CD4-positive, alpha-beta T cell (primary cell): ENCODE results near the gene NUDCD3. TPM values are rescaled to one million over a fixed set of nuclear protein-coding genes. Genes with fewer than 3 reads are reported as not detected.

Source experiments
- ATAC-seq: fragments of 200-7000 bp; cut with Tn5 transposase; one replicate; pipeline ENCODE4 v1.10.0; 2022; ENCODE audit warnings: mild to moderate bottlenecking; ENCODE audit not compliant: poor library complexity
- CTCF ChIA-PET: fragments of 350-600 bp; sonication (Branson Sonifier 250); formaldehyde crosslinking; loops from one replicate; lab custom pipeline; 2021; ENCODE audit warnings: antibody characterized with exemption, inconsistent platforms; lab: Charles Lee
- POLR2A ChIA-PET: fragments of 350-600 bp; sonication (Branson Sonifier 250); formaldehyde crosslinking; loops from one replicate; lab custom pipeline; 2021; ENCODE audit warnings: antibody characterized with exemption, inconsistent platforms; lab: Charles Lee
- DNase-seq, 14 experiments: peaks; one replicate each; pipeline ENCODE4 v3.0.0-alpha.2; 2013 to 2020; ENCODE audit warnings: mixed read lengths in 2 of 14
- H3K27ac ChIP-seq, 2 donors: one replicate each; pipeline versions ENCODE4 v1.5.1 to v1.7.0; 2013; ENCODE audit warnings: low read length in 2 of 2, low read depth in 1 of 2, mild to moderate bottlenecking in 1 of 2
- H3K27me3 ChIP-seq, 2 experiments: 1 replicate in 1 of 2; 2 replicates in 1 of 2; pipeline versions ENCODE4 v1.6.1 to v1.7.0; 2013; ENCODE audit warnings: low read length in 2 of 2, control low read depth in 1 of 2, mild to moderate bottlenecking in 1 of 2, moderate library complexity in 1 of 2; ENCODE audit not compliant: insufficient read depth in 2 of 2, control insufficient read depth in 1 of 2
- H3K36me3 ChIP-seq: one replicate; pipeline ENCODE4 v1.6.1; 2013; ENCODE audit warnings: low read length, control low read depth; ENCODE audit not compliant: insufficient read depth
- H3K4me1 ChIP-seq: one replicate; pipeline ENCODE4 v1.6.1; 2013; ENCODE audit warnings: low read length, control low read depth; ENCODE audit not compliant: insufficient read depth
- H3K4me3 ChIP-seq: one replicate; pipeline ENCODE4 v1.5.1; 2013; ENCODE audit warnings: mild to moderate bottlenecking, low read length, moderate library complexity
- H3K9me3 ChIP-seq, 2 experiments: 1 replicate in 1 of 2; 2 replicates in 1 of 2; pipeline versions ENCODE4 v1.6.1 to v1.7.0; 2013; ENCODE audit warnings: low read length in 2 of 2, mild to moderate bottlenecking in 2 of 2, control low read depth in 1 of 2, moderate library complexity in 1 of 2; ENCODE audit not compliant: control insufficient read depth in 1 of 2, insufficient read depth in 1 of 2
- H3K27ac Mint-ChIP-seq: one replicate; pipeline ENCODE4 v1.8.0; 2020; ENCODE audit warnings: mixed read lengths
- H3K27me3 Mint-ChIP-seq: one replicate; pipeline ENCODE4 v1.8.0; 2021; ENCODE audit warnings: mixed read lengths
- H3K36me3 Mint-ChIP-seq: one replicate; pipeline ENCODE4 v1.8.0; 2021; ENCODE audit warnings: low read depth, mixed read lengths
- H3K4me1 Mint-ChIP-seq: one replicate; pipeline ENCODE4 v1.8.0; 2021; ENCODE audit warnings: low read depth, mixed read lengths
- H3K4me3 Mint-ChIP-seq: one replicate; pipeline ENCODE4 v1.8.0; 2020; ENCODE audit warnings: mild to moderate bottlenecking, mixed read lengths
- H3K9me3 Mint-ChIP-seq: one replicate; pipeline ENCODE4 v1.8.0; 2020; ENCODE audit warnings: mixed read lengths
- intact Hi-C, 2 experiments: fragments of 100-400 bp; cut with DNase I in 1 of 2; cut with micrococcal nuclease in 1 of 2; formaldehyde crosslinking; loops; one replicate each; pipeline versions ENCODE4 v1.15.1 to v1.9.0; 2023 to 2025; cut with DNase I, micrococcal nuclease
- total RNA-seq, 174 experiments: library from RNA in 2 of 174; stranded (reverse) in 2 of 174; gene quantifications; one replicate each; pipeline ENCODE4 v1.2.3 and lab custom pipeline; 2021 to 2026
- TF ChIP-seq, protein P1 (sequence below): fragments of 200-600 bp; IDR thresholded peaks from one replicate; pipeline ENCODE4 v1.8.0; 2022; ENCODE audit warnings: antibody characterized with exemption, mild to moderate bottlenecking

The NUDCD3 gene
- total RNA-seq, 2 experiments from 2014 or later: 56.6 to 60.6 TPM

DNA sequence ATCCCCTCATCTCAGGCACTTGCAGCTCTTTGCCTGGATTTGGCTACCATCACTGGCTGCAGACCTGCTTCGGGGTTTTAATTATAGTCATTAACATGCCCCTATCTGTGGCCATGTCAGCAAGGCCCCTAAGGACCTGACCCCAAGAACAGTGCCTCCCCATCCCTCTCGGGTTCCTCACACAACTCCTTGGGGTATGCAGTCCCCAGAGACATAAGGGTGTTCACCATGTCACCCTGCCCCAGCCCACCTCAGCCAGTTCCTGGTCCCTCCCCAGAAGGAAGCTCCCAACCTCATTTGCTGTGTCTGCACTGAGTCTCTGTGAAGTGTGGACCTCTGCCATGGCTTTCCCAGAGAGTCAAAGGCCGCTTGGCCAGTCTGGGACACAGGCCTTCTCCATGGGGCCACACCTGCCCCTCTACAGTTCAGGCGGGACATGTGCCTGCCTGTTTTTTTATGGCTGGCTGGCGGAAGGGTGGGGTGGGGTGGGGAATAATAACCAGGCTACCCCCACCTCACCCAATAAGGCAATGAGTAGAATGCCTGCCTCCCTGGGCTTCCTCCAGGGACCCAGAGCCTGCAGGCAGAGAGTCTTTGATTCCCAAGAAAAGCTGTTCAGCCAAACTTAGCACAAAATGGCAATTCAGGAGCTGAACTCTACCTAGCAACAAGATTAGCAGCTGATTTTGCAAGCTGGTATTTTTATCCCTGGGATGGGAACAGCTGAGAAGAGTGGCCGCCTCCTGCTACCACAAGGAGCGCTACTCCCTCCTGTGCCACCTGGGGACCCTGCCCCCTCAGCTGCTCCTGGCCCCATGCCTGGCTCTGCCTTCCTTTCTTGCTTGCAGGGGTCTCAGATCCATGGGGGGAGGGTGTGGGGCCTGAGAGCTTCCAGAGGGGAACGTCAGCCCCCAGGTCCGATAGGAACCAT is 141.3 kb downstream of the NUDCD3 start:
- no peak overlapping the region for H3K27ac ChIP-seq
- H3K4me1 Mint-ChIP-seq: no peaks in the 10 kb centered on the region
- peaks cover 26% of the 10 kb centered on the region for H3K27me3 Mint-ChIP-seq
- H3K4me1 ChIP-seq: no peaks in the 10 kb centered on the region
- CTCF ChIA-PET: interaction anchor here (0.6 kb wide), 1 partner anchor 129 kb away, joined by 3 read pairs; no protein-coding TSS in a partner anchor
- no peak for DNase-seq
- H3K27me3 ChIP-seq: no peaks in the 10 kb centered on the region
- no peak overlapping the region for H3K27ac Mint-ChIP-seq
- peaks cover 7% of the 10 kb centered on the region in 2 experiments for H3K9me3 ChIP-seq
- peaks cover 14% of the 10 kb centered on the region for H3K9me3 Mint-ChIP-seq
- intact Hi-C loops: loop anchor here in 1 of 2 experiments (10.0 kb wide), 1 partner anchor 126 kb away; no protein-coding TSS in a partner anchor
- POLR2A ChIA-PET: no interaction called here
- H3K4me3 ChIP-seq: no peak overlapping the region
- H3K36me3 Mint-ChIP-seq: no peaks in the 10 kb centered on the region
- TF ChIP-seq, protein P1, sequence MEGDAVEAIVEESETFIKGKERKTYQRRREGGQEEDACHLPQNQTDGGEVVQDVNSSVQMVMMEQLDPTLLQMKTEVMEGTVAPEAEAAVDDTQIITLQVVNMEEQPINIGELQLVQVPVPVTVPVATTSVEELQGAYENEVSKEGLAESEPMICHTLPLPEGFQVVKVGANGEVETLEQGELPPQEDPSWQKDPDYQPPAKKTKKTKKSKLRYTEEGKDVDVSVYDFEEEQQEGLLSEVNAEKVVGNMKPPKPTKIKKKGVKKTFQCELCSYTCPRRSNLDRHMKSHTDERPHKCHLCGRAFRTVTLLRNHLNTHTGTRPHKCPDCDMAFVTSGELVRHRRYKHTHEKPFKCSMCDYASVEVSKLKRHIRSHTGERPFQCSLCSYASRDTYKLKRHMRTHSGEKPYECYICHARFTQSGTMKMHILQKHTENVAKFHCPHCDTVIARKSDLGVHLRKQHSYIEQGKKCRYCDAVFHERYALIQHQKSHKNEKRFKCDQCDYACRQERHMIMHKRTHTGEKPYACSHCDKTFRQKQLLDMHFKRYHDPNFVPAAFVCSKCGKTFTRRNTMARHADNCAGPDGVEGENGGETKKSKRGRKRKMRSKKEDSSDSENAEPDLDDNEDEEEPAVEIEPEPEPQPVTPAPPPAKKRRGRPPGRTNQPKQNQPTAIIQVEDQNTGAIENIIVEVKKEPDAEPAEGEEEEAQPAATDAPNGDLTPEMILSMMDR: no peak
- no peak for ATAC-seq
- H3K4me3 Mint-ChIP-seq: no peak overlapping the region
- H3K36me3 ChIP-seq: no peaks in the 10 kb centered on the region

DNA sequence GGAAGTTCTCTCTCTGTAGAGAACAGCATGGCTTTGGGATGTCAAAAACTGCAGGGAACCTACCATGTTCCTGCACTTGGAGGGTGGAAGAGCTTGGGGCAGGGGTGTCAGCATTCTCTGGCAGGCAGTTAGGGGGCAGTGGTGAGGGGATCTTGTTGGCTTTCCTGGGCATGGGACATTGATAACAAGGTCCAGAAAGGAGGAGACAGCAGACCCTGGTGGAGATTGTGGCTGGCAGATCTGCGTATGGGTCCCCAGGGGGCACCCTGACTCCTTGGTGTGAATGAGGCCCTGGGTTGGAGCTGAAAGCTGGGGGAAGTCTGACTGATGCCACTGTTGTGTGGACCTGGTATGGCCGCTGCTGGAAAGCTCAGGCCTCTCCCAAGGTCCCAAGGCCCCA is 142.2 kb downstream of the NUDCD3 start:
- no peaks in the 10 kb centered on the region for H3K4me1 ChIP-seq
- Mint-ChIP-seq H3K9me3 (peaks cover 9% of the 10 kb centered on the region), H3K4me1 (no peaks in the 10 kb centered on the region), H3K27me3 (peaks cover 26% of the 10 kb centered on the region), H3K4me3 (no peak overlapping the region), H3K36me3 (no peaks in the 10 kb centered on the region), H3K27ac (no peak overlapping the region)
- no peaks in the 10 kb centered on the region for H3K27me3 ChIP-seq
- H3K36me3 ChIP-seq: no peaks in the 10 kb centered on the region
- DNase-seq (peak in 4 of 14 experiments; percentile 4 to 37 (median 16)), ATAC-seq (no peak)
- TF ChIP-seq, protein P1: no peak
- no peak overlapping the region for H3K4me3 ChIP-seq
- POLR2A ChIA-PET: no interaction called here
- intact Hi-C loops: loop anchor here in 1 of 2 experiments (10.0 kb wide), 1 partner anchor 127 kb away; no protein-coding TSS in a partner anchor
- CTCF ChIA-PET: interaction anchor here (0.6 to 1.2 kb wide), 2 partner anchors 130 to 217 kb away, joined by 3 read pairs; no protein-coding TSS in a partner anchor
- H3K9me3 ChIP-seq: peaks cover 4 to 10% of the 10 kb centered on the region in 2 experiments
- H3K27ac ChIP-seq: no peak overlapping the region

DNA sequence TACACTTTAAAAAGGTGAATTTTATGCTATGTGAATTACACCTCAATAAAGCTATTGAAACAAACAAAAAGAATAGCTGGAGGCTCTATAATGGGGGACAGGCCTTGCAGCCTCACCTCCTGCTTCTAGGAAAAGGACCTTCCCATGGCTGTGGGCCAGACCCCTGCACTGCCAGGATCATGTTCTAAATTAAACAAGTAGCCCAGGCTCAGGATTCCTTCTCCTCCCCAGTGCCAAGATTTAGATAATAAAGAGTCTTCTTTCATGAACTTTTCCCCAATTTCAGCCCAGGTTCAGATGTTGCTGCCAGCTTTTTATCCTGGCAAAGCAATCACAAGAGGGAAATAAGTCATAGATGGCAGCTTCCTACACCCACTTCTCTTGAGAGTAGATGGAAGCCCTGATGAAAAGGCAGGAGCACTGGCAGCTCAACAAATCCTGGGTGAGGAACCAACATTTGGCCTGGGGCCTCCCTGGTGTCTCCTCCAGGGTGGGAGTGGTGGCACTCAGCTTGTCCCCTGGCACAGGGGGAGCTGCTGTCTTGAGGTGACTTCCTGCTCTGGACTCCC is 142.8 kb downstream of the NUDCD3 start:
- peaks cover 4 to 10% of the 10 kb centered on the region in 2 experiments for H3K9me3 ChIP-seq
- Mint-ChIP-seq H3K36me3 (no peaks in the 10 kb centered on the region), H3K27ac (no peak overlapping the region), H3K4me3 (no peak overlapping the region), H3K27me3 (peaks cover 26% of the 10 kb centered on the region), H3K9me3 (peaks cover 9% of the 10 kb centered on the region), H3K4me1 (no peaks in the 10 kb centered on the region)
- DNase-seq: no peak
- intact Hi-C loops: loop anchor here in 1 of 2 experiments (10.0 kb wide), 1 partner anchor 127 kb away; no protein-coding TSS in a partner anchor
- ChIA-PET CTCF (interaction anchor here (1.2 kb wide), 1 partner anchor 218 kb away, joined by 3 read pairs; no protein-coding TSS in a partner anchor), POLR2A (no interaction called here)
- no peak overlapping the region for H3K27ac ChIP-seq
- TF ChIP-seq, protein P1: no peak
- no peaks in the 10 kb centered on the region for H3K4me1 ChIP-seq
- no peak overlapping the region for H3K4me3 ChIP-seq
- H3K36me3 ChIP-seq: no peaks in the 10 kb centered on the region
- no peak for ATAC-seq
- peaks cover 0 to 4% of the 10 kb centered on the region in 2 experiments for H3K27me3 ChIP-seq
